SKM-1 treated with dmso at 0.1 percent for 144 hours (cell line): ENCODE results near the gene HNRNPA2B1.
"Not testable (repeated sequence)": the region's sequence is repeated elsewhere in the genome, so short reads cannot be mapped to it uniquely, and the experiment has no call there.

Source experiments
- DNase-seq: peaks from one replicate; lab custom pipeline; 2025; ENCODE audit not compliant: unreplicated experiment; lab: John Stamatoyannopoulos, UW

The HNRNPA2B1 gene

DNA sequence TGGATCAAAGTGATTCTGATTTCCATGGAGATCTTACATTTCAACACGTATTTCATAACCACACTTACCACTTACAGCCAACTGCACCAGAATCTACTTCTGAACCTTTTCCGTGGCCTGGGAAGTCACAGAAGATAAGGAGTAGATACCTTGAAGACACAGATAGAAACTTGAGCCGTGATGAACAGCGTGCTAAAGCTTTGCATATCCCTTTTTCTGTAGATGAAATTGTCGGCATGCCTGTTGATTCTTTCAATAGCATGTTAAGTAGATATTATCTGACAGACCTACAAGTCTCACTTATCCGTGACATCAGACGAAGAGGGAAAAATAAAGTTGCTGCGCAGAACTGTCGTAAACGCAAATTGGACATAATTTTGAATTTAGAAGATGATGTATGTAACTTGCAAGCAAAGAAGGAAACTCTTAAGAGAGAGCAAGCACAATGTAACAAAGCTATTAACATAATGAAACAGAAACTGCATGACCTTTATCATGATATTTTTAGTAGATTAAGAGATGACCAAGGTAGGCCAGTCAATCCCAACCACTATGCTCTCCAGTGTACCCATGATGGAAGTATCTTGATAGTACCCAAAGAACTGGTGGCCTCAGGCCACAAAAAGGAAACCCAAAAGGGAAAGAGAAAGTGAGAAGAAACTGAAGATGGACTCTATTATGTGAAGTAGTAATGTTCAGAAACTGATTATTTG lies 15.3 kb downstream of the HNRNPA2B1 start:
- no peak for DNase-seq

DNA sequence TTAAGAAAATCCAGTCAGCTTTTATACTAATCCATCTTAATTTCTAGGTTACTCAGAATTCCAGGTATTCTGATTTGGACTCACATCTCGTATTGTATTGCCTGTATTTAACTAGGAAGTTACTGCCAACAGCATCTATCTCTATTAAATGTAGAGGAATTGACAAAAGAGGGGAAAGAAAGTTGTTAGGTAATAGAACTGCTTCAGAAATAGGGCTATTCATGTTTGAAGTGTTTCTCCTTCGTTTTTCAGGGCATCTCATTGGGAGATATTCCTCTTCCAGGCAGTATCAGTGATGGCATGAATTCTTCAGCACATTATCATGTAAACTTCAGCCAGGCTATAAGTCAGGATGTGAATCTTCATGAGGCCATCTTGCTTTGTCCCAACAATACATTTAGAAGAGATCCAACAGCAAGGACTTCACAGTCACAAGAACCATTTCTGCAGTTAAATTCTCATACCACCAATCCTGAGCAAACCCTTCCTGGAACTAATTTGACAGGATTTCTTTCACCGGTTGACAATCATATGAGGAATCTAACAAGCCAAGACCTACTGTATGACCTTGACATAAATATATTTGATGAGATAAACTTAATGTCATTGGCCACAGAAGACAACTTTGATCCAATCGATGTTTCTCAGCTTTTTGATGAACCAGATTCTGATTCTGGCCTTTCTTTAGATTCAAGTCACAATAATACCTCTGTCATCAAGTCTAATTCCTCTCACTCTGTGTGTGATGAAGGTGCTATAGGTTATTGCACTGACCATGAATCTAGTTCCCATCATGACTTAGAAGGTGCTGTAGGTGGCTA lies 16.1 kb downstream of the HNRNPA2B1 start:
- not testable (repeated sequence) for DNase-seq

DNA sequence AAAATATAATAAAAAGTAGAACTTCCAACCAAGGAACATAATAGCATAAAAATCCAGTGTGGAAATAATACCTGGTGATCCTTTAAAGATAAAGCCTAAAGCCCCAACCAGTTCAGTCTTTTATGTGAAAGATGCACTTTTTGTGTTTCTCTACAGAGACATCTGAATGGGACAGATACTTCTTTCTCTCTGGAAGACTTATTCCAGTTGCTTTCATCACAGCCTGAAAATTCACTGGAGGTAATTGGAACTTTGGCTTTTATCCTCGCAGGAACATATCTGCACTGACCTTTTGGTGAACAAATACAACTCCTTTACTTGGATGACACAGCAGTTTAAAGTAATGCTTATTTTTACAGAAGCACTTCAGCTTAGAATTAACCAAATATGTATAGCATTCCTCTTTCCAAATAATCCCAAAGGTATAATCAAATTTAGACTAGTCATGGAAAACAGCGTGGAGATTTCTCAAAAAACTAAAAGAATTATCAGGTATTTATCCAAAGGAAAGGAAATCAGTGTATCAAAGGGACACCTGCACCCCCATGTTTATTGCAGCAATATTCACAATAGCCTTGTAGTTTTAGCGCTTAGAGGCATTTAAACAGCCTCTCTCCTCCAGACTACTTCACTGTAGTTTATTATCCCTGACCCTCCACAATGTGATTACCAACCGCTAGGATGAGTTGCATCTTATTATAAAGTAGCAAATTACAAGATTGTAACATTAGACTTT lies 16.8 kb downstream of the HNRNPA2B1 start:
- DNase-seq, result no peak

DNA sequence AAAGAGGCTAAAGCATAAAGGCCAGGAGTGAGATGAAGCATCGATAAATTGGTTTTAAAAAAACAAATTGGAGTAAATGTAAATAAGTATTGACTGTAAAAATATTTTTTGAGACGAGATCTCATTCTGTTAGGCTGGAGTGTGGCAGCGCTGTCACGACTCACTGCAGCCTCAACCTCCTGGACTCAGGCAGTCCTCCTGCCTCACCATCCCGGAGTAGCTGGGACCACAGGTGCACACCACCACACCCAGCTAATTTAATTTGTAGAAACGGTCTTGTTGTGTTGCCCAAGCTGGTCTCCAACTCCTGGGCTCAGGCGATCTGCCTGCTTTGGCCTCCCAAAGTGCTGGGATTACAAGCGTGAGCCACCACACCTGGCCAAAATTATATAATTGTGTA lies 17.8 kb downstream of the HNRNPA2B1 start:
- DNase-seq, result no peak

- DNase-seq, result no peak
Observed at GRCh38 chr7:26182283-26182682, 18.3 kb downstream of the HNRNPA2B1 start.

DNA sequence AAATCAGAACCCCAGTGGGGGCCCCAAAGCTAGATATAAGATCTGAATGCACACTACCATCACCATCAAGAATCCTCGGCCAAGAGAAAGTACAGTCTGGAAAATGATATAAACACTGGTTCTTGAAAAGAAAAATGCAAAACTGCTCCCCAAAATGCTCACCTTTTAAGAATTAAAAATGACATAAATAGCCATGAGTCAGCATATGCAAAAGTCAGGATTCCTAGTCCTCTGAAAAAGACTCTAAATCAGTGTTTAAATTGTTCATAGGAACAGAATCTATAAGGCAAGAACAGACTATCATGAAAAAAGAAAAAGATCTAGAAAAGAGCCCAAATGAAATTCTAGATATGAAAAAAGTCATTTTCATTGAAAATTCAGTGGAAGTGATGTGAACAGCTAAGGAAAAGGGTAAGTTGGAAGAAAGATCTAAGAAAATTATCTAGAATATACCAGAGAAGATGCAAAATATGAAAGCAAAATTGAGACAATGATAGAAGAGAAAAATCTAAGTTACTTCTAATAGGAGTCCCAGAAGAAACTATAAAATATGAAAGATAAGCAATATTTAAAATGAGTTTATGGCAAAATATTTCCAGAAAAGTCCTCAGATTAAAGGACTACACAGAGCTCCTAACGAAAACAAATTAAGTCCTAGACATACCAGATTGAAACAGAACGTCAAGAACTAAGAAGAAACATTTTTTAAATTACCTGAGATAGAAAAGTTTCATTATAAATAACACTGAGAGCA lies 18.9 kb downstream of the HNRNPA2B1 start:
- no peak for DNase-seq

DNA sequence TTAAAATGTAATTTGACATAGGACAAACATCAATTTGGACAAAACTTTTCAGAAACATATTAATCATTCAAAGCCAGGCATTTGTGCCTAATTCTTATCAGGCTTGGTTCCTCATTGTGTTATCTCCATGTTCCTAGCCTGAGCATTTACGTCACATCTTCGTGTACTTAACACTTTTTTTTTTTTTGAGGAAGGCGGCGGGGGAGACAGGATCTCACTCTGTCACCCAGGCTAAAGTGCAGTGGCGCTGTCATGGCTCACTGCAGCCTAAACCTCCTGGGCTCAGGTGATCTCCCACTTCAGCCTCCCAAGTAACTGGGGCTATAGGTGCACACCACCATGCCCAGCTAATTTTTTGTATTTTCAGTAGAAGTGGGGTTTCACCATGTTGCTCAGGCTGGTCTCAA lies 19.8 kb downstream of the HNRNPA2B1 start:
- no peak for DNase-seq

DNA sequence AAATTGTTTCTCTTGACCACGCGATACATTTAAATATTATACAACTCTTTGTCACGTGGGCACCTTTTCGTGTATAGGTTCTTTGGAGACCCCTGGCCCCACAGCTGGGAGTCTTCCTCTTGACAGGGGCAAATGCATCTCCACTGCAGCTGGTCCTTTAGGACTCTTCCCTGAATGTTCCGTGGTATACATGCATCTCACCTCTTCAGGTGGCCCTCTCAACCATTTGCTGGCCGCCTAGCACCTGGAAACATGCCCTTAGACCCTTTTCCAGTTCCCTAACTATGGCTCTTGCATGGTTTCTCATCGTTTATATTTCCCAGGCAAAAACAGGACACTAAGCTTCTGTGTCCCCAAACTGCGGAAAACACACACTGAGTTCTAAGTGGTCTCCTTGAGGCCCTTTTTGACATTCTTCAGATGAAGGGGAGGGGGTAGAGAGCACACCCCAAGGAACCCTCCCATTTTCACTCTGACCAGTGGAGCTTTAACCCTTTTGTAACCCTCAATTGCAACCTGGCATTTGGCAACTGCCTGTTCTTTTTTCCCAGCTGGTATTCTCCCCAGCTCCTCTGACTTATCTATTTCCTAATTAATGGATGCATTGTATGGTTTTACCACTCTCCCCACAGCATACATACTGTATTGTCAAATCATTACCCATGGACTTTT lies 20.6 kb downstream of the HNRNPA2B1 start:
- no peak for DNase-seq

DNA sequence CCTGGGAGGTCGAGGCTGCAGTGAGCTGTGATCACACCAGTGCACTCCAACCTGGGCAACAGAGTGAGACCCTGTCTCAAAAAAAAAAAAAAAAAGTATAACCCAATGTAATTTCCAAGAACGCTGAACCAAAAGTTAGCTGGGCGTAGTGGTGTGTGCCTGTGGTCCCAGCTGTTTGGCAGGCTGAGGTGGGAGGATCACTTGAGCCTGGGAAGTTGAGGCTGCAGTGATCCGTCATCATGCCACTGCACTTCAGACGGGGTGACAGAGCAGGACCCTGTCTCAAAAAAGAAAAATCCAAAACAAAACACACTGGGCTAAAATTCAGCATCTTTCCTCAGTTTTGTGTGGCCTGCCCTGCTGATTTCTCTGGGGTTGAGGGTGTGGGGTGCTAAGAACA lies 21.1 kb downstream of the HNRNPA2B1 start:
- DNase-seq, result no peak

GRCh38 chr7:26178272-26178960 lies 22.1 kb downstream of the HNRNPA2B1 start:
- DNase-seq, result no peak

- not testable (repeated sequence) for DNase-seq
Observed at GRCh38 chr7:26177269-26177668, 23.3 kb downstream of the HNRNPA2B1 start.

GRCh38 chr7:26176696-26177095 lies 23.9 kb downstream of the HNRNPA2B1 start:
- not testable (repeated sequence) for DNase-seq

GRCh38 chr7:26175903-26176302 lies 24.6 kb downstream of the HNRNPA2B1 start:
- DNase-seq, result not testable (repeated sequence)

DNA sequence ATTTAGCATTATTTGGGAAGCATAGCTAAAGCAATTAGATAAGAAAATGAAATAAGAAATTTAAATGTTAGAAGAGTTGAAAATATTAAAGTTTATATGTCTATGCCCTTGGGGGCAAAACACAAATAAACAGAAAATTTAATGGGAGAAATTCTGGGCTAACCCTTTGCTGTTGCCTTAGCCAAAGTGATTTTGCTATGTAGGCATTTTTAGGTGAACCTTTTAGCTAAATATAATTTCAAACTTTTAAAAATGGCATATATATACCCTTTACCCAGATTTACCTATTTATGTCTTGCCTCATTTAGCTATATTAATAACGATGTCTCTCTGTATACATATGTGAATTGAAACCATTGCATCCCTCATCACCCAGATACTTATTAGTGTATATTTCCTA lies 28.5 kb downstream of the HNRNPA2B1 start:
- DNase-seq, result no peak

GRCh38 chr7:26171601-26172000 lies 28.9 kb downstream of the HNRNPA2B1 start:
- DNase-seq, result no peak

GRCh38 chr7:26170663-26171062 lies 29.9 kb downstream of the HNRNPA2B1 start:
- DNase-seq, result no peak

DNA sequence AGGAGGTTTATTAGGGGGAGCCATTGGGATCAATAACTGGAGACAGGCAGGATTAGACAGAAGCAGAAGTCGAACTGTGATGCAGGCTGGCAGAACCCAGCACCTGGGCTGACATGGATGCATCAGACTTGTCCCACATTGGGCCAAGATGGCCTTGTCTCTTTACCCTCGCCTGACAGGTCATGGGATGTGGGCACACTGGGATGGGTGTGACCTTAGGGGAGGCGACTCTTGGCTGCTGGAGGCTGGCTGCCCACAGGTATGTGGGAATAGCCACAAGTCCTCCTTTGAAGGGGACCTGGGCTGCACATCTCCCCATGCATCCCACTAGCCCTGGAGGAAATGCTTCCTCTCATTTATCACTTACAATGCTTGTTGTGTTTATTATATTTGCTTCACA lies 31.3 kb downstream of the HNRNPA2B1 start:
- DNase-seq, result no peak

GRCh38 chr7:26168458-26169023 lies 32.0 kb downstream of the HNRNPA2B1 start:
- DNase-seq, result no peak

- DNase-seq, result no peak
Observed at GRCh38 chr7:26167303-26167934, 33.1 kb downstream of the HNRNPA2B1 start.
